ENCODE measurements around the gene APOL1.

The APOL1 gene

DNA sequence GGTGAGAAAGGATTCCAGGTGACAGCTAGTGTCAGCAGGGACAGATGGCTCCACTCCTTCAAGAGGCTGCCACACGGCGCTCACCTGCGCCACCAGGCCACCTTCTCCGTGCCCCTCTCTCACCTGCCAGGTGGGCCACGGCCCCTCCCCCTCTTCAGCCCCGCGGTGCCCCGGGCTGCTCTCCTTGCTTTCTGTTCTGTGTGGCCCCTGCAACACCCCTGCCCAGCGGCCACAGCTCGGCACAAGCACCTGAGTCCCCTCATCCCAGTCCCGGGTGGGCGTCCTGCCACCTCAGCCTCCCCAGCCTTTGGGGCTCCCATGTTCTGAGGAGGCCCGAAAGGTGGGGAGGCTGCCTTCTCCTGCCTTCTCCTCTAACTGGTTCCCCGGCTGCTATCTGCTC, 46.4 kb downstream of the APOL1 start:
- DNase-seq (ENCODE audit: low read depth): no peak
- H3K4me3 ChIP-seq (ENCODE audit: low read depth, low read length): no peak overlapping the region
- TF ChIP-seq MYC (IDR thresholded peaks at IDR 0.05; ENCODE audit: low read depth, low read length) (no peak), MAX (IDR thresholded peaks at IDR 0.05; ENCODE audit: low read depth, low read length) (no peak), POLR2A (IDR thresholded peaks at IDR 0.05; ENCODE audit: extremely low read depth, insufficient read length) (no peak)
- TF ChIP-seq, protein P1, sequence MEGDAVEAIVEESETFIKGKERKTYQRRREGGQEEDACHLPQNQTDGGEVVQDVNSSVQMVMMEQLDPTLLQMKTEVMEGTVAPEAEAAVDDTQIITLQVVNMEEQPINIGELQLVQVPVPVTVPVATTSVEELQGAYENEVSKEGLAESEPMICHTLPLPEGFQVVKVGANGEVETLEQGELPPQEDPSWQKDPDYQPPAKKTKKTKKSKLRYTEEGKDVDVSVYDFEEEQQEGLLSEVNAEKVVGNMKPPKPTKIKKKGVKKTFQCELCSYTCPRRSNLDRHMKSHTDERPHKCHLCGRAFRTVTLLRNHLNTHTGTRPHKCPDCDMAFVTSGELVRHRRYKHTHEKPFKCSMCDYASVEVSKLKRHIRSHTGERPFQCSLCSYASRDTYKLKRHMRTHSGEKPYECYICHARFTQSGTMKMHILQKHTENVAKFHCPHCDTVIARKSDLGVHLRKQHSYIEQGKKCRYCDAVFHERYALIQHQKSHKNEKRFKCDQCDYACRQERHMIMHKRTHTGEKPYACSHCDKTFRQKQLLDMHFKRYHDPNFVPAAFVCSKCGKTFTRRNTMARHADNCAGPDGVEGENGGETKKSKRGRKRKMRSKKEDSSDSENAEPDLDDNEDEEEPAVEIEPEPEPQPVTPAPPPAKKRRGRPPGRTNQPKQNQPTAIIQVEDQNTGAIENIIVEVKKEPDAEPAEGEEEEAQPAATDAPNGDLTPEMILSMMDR (IDR thresholded peaks at IDR 0.05; ENCODE audit: low read depth, low read length): no peak

GRCh38 chr22:36299911-36300310, 47.0 kb downstream of the APOL1 start:
- peak; percentile 98 for DNase-seq (ENCODE audit: low read depth)
- TF ChIP-seq MAX (IDR thresholded peaks at IDR 0.05; ENCODE audit: low read depth, low read length) (peak; percentile 72), MYC (IDR thresholded peaks at IDR 0.05; ENCODE audit: low read depth, low read length) (peak; percentile 68), POLR2A (IDR thresholded peaks at IDR 0.05; ENCODE audit: extremely low read depth, insufficient read length) (no peak)
- TF ChIP-seq, protein P1 (IDR thresholded peaks at IDR 0.05; ENCODE audit: low read depth, low read length): no peak
- no peak overlapping the region for H3K4me3 ChIP-seq (ENCODE audit: low read depth, low read length)

DNA sequence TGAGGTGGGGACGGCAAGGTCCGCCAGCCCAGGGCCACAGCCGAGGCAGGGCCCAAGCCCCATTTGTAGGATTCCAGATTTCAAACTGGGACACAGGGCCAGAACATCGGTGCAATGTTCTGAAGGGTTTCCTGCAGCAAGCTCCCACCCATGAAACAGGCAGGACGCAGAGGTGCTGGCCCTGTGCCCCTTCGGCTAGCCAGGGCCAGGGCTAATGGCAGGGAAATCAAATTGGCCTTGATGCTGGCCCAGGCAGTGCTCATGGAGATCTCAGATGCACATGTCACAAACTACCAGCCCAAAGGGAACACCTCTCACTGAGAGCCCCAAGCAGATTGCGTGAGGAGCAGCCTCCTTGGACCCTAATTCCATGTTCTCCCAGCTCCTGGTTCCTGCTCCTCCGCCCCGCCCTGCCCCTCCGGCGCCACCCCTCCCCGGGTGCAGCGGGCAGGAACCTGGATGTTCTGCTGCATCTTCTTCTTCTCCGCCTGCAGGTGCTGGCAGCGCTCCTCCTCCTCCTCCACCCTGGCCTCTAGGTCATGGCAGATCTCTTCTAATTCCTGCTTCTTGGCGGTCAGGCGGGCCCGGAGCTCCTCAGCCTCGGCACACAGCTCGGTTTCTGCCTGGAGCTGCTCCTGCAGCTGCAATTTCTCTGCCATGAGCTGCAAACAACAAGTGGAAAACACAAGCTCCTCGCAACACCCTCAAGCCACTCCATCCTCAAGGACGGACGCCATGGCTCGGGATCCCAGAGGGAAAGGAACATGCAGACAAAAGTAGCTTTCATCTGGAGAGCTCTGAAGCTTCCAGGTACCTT, 47.7 kb downstream of the APOL1 start:
- H3K4me3 ChIP-seq (ENCODE audit: low read depth, low read length): peak overlapping the region; percentile 16
- no peak for DNase-seq (ENCODE audit: low read depth)
- no peak for TF ChIP-seq MAX (IDR thresholded peaks at IDR 0.05; ENCODE audit: low read depth, low read length)
- TF ChIP-seq, protein P1 (IDR thresholded peaks at IDR 0.05; ENCODE audit: low read depth, low read length): no peak
- TF ChIP-seq POLR2A (IDR thresholded peaks at IDR 0.05; ENCODE audit: extremely low read depth, insufficient read length): no peak
- no peak for TF ChIP-seq MYC (IDR thresholded peaks at IDR 0.05; ENCODE audit: low read depth, low read length)

- peak; percentile 78 for DNase-seq (ENCODE audit: low read depth)
- no peak overlapping the region for H3K4me3 ChIP-seq (ENCODE audit: low read depth, low read length)
Measured at GRCh38 chr22:36301384-36301828, 48.5 kb downstream of the APOL1 start.

DNA sequence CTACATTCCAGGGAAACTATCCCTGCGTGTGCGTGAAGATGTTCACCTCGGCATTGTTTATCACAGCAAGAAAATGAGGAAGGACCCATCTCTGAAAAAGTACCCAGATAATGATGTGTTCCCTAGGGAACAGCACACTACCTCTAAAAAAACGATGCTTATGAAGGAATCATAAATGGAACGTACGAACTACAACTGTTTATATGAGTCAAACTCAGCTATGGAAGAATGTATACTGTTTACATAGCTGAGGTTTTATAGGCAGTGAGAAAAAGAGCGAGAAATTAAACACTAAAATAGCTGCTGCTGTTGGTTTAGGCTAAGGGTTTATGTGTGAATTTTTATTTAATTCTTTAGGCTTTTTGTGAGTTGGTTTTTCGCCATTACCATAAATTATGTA, 48.9 kb downstream of the APOL1 start:
- DNase-seq (ENCODE audit: low read depth): peak; percentile 47
- TF ChIP-seq MYC (IDR thresholded peaks at IDR 0.05; ENCODE audit: low read depth, low read length): no peak
- TF ChIP-seq MAX (IDR thresholded peaks at IDR 0.05; ENCODE audit: low read depth, low read length): no peak
- TF ChIP-seq POLR2A (IDR thresholded peaks at IDR 0.05; ENCODE audit: extremely low read depth, insufficient read length): no peak
- TF ChIP-seq, protein P1 (IDR thresholded peaks at IDR 0.05; ENCODE audit: low read depth, low read length): no peak
- no peak overlapping the region for H3K4me3 ChIP-seq (ENCODE audit: low read depth, low read length)

More at GRCh38 chr22:36301384-36301828, 48.5 kb downstream of the APOL1 start:
- TF ChIP-seq MAX (IDR thresholded peaks at IDR 0.05; ENCODE audit: low read depth, low read length) (peak; percentile 68), MYC (IDR thresholded peaks at IDR 0.05; ENCODE audit: low read depth, low read length) (peak; percentile 24; the same call in 1 of the 2 replicates), POLR2A (IDR thresholded peaks at IDR 0.05; ENCODE audit: extremely low read depth, insufficient read length) (no peak)
- TF ChIP-seq, protein P1 (IDR thresholded peaks at IDR 0.05; ENCODE audit: low read depth, low read length): peak; percentile 87

All from NB4 (cell line).